Gastrocnemius medialis (tissue), 4 donors: ENCODE results near the gene PRUNE2. TPM values are rescaled to one million over a fixed set of nuclear protein-coding genes. Genes with fewer than 3 reads are reported as not detected.
A peak's percentile ranks its signal among the peaks of the same experiment; 100 is the strongest.

Source experiments
- ATAC-seq, 2 donors: fragments of 150-250 bp; one replicate each; pipeline ENCODE4 v1.9.1; 2016
- DNase-seq, 2 donors: peaks; one replicate each; pipeline ENCODE4 v3.0.0-alpha.2; 2019
- H3K27ac ChIP-seq, 4 donors: fragments of 200-600 bp; sonication (generic); 1 replicate in 1 of 4; 2 replicates in 3 of 4; pipeline ENCODE4 v1.5.1; 2016 to 2018; ENCODE audit warnings: mild to moderate bottlenecking in 2 of 4, moderate library complexity in 1 of 4
- H3K27me3 ChIP-seq, 3 donors: fragments of 200-600 bp; sonication (generic) in 2 of 3; 1 replicate in 1 of 3; 2 replicates in 2 of 3; pipeline versions ENCODE4 v1.5.1 to v1.6.0; 2016 to 2019; ENCODE audit warnings: mild to moderate bottlenecking in 1 of 3, moderate library complexity in 1 of 3
- H3K36me3 ChIP-seq, 2 donors: fragments of 200-600 bp; sonication (generic) in 1 of 2; one replicate each; pipeline ENCODE4 v1.5.1; 2017 to 2018
- H3K4me1 ChIP-seq, 2 donors: fragments of 200-600 bp; sonication (generic) in 1 of 2; one replicate each; pipeline ENCODE4 v1.5.1; 2016 to 2017; ENCODE audit warnings: mild to moderate bottlenecking in 2 of 2
- H3K4me3 ChIP-seq, 4 donors: fragments of 200-600 bp; sonication (generic) in 3 of 4; 1 replicate in 1 of 4; 2 replicates in 3 of 4; pipeline ENCODE4 v1.5.1; 2016 to 2019; ENCODE audit warnings: mild to moderate bottlenecking in 2 of 4
- H3K9me3 ChIP-seq, 3 donors: fragments of 200-600 bp; sonication (generic) in 2 of 3; 1 replicate in 1 of 3; 2 replicates in 2 of 3; pipeline ENCODE4 v1.5.1; 2016 to 2019
- POLR2A ChIP-seq, 2 donors: fragments of 450-650 bp; IDR thresholded peaks; one replicate each; pipeline ENCODE4 v1.6.1; 2017; ENCODE audit warnings: antibody characterized with exemption in 2 of 2, mild to moderate bottlenecking in 2 of 2, moderate library complexity in 2 of 2
- in situ Hi-C, 4 donors: fragments of 200-750 bp; cut with MboI; loops; one replicate each; pipeline versions ENCODE4 v1.15.0 to v1.8.0; 2017; ENCODE audit warnings: low sequenced_read_pairs in 4 of 4
- intact Hi-C: fragments of 100-400 bp; cut with DNase I; formaldehyde crosslinking; loops from one replicate; pipeline ENCODE4 v1.15.1; 2023; ENCODE audit warnings: low total_unique reads
- total RNA-seq, 4 donors: library from RNA; depleted of rRNA; stranded (reverse); fragments of >200 nt; gene quantifications; one replicate each; pipeline versions ENCODE4 v1.1.0 to v1.2.3, GENCODE V29; 2016
- TF ChIP-seq, protein P1 (sequence below), 5 experiments: fragments of 450-650 bp in 3 of 5; fragments of 200-600 bp in 2 of 5; sonication (generic) in 2 of 5; IDR thresholded peaks in 4 of 5; conservative IDR thresholded peaks in 1 of 5; 1 replicate in 4 of 5; 2 replicates in 1 of 5; pipeline ENCODE4 v1.5.1; 2016 to 2019; ENCODE audit warnings: antibody characterized with exemption in 5 of 5, mild to moderate bottlenecking in 3 of 5, moderate library complexity in 3 of 5

Gene PRUNE2
- total RNA-seq, 4 donors from 2014 or later, result 1.6 to 43.5 (median 11.0) TPM

DNA sequence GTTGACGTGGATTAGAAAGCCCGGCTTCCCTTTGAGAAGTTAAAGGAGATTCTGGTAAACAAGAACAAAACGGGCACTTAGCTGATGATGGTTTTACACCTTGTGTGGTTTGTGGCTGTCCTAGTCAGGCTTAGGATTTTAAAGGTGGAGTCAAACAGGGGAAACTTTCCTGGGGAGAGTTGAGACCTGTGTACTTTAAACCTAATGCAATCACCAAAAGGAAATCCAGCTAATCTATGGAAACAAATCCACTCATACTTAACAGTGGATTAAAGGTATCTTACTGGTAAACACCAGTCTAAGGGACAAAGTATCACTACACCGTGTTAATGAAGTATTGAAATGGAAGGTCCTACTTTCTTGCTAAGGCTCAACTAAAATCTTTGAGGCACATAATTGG is 291.9 kb downstream of the PRUNE2 start:
- ATAC-seq (no peak), DNase-seq (no peak)
- Histone ChIP-seq H3K27ac (no peak overlapping the region), H3K4me1 (no peaks in the 10 kb centered on the region), H3K9me3 (no peaks in the 10 kb centered on the region), H3K4me3 (no peak overlapping the region), H3K36me3 (no peaks in the 10 kb centered on the region), H3K27me3 (no peaks in the 10 kb centered on the region)
- no peak for TF ChIP-seq POLR2A (IDR thresholded peaks at IDR 0.05)
- TF ChIP-seq, protein P1, sequence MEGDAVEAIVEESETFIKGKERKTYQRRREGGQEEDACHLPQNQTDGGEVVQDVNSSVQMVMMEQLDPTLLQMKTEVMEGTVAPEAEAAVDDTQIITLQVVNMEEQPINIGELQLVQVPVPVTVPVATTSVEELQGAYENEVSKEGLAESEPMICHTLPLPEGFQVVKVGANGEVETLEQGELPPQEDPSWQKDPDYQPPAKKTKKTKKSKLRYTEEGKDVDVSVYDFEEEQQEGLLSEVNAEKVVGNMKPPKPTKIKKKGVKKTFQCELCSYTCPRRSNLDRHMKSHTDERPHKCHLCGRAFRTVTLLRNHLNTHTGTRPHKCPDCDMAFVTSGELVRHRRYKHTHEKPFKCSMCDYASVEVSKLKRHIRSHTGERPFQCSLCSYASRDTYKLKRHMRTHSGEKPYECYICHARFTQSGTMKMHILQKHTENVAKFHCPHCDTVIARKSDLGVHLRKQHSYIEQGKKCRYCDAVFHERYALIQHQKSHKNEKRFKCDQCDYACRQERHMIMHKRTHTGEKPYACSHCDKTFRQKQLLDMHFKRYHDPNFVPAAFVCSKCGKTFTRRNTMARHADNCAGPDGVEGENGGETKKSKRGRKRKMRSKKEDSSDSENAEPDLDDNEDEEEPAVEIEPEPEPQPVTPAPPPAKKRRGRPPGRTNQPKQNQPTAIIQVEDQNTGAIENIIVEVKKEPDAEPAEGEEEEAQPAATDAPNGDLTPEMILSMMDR (IDR thresholded peaks at IDR 0.05 in 4 of 5, conservative IDR thresholded peaks at IDR 0.05 in 1 of 5), result no peak
- in situ Hi-C loops, result no loop called here
- intact Hi-C loops, result no loop called here

DNA sequence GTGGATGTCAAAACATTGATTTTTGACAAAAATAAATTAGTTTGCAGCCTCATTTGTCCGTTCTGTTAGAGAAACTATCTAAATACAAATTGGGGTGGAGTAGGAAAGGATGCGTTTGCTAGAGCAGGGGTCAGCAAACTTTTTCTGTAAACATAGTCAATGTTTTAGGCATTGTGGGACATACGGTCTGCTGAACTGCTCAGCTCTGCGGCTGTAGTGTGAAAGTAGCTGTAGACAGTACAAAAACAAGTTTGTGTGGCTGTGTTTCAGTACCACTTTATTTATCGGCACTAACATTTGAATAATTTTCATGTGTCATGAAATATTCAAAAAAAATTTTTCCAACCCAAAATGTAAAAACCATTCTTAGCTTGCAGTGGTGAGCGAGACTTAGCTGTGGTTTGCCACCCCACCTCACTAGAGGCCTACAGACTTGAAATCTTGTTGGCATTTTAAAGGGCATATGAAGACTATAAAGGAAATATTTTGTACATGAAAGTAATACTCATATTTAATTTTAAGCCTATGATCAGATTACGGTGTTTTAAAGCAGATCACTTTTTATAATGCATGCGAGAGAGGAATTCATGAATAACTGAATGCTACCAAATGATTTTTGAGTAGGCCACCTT is 292.6 kb downstream of the PRUNE2 start:
- in situ Hi-C loops, result no loop called here

DNA sequence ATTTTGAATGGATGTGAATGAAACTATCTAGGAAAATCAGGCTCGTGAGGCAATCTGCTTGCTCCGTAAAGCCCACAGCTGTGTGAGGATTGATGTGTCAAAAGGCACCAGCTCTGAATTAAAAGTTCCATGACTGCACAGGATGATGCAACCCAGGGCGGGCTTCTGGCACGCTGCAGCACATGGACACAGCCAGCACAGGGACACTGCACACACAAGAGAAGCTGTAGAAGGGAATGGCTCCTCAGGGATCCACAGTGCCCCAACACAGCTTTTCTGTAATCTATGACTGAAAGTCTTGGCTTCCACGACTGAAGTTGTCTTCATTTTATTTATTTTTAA is 295.9 kb downstream of the PRUNE2 start:
- H3K36me3 ChIP-seq, result no peaks in the 10 kb centered on the region
- ATAC-seq (peak; percentile 73 to 88), DNase-seq (peak; percentile 55 to 76)
- no peak overlapping the region for H3K27ac ChIP-seq
- TF ChIP-seq POLR2A (IDR thresholded peaks at IDR 0.05), result no peak
- TF ChIP-seq, protein P1 (IDR thresholded peaks at IDR 0.05 in 4 of 5, conservative IDR thresholded peaks at IDR 0.05 in 1 of 5), result no peak
- H3K27me3 ChIP-seq, result no peaks in the 10 kb centered on the region
- intact Hi-C loops (no loop called here), in situ Hi-C loops (no loop called here)
- no peak overlapping the region for H3K4me3 ChIP-seq
- H3K9me3 ChIP-seq, result no peaks in the 10 kb centered on the region
- H3K4me1 ChIP-seq, result no peaks in the 10 kb centered on the region

More for the DNA sequence above, 292.6 kb downstream of the PRUNE2 start:
- intact Hi-C loops, result no loop called here
- ATAC-seq, result no peak
- TF ChIP-seq, protein P1 (IDR thresholded peaks at IDR 0.05 in 4 of 5, conservative IDR thresholded peaks at IDR 0.05 in 1 of 5), result no peak
- TF ChIP-seq POLR2A (IDR thresholded peaks at IDR 0.05), result no peak
- Histone ChIP-seq H3K4me1 (no peaks in the 10 kb centered on the region), H3K4me3 (no peak overlapping the region), H3K27me3 (no peaks in the 10 kb centered on the region), H3K27ac (no peak overlapping the region), H3K9me3 (no peaks in the 10 kb centered on the region), H3K36me3 (no peaks in the 10 kb centered on the region)
- DNase-seq, result no peak

DNA sequence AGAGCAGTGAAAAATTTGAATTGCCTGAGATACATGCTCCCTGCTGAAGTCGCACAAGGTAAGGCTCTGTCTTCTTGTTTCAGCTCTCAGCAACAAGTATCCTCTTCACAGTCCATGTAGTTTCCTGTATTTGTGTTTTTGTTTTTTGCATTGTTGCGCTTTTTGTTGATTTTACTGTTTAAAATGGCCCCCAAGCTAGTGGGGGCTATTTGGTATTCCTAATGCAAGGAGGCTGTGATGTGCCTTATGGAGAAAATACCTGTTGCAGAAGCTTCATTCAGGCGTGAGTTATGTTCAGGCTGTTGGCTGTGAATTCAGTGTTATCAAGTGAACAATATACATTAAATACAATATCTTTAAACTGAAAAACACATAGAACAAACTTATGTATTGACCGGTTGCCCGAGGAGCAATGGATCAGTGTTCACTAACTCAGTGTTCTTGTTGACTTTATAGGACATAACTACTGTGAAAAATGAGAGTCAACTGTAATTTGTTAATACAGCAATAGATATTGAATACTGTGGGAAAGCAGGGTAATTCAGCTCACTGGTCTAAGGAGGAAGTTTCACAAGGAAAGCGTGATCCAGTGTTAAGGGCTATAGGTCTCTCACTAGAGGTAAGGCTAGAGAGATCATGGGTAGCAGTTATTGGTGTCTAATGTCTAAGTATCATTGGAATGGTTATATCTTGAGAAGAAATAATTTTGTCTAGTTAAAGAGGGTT is 296.5 kb downstream of the PRUNE2 start:
- ATAC-seq, result no peak
- TF ChIP-seq, protein P1 (IDR thresholded peaks at IDR 0.05 in 4 of 5, conservative IDR thresholded peaks at IDR 0.05 in 1 of 5), result no peak
- TF ChIP-seq POLR2A (IDR thresholded peaks at IDR 0.05), result no peak
- in situ Hi-C loops, result loop anchor here in 1 of 4 donors (10.0 kb wide), 1 partner anchor 55 kb away; no protein-coding TSS in a partner anchor

More for the DNA sequence above, 296.5 kb downstream of the PRUNE2 start:
- Histone ChIP-seq H3K27ac (no peak overlapping the region), H3K36me3 (no peaks in the 10 kb centered on the region), H3K4me1 (no peaks in the 10 kb centered on the region), H3K4me3 (no peak overlapping the region), H3K27me3 (no peaks in the 10 kb centered on the region), H3K9me3 (no peaks in the 10 kb centered on the region)
- no peak for DNase-seq
- intact Hi-C loops, result no loop called here
